B cell (primary cell): Measurements from ENCODE around the gene DRC7. TPM values are rescaled to one million over a fixed set of nuclear protein-coding genes. Genes with fewer than 3 reads are reported as not detected.

Experiments
- ATAC-seq: fragments of 200-7000 bp; cut with Tn5 transposase; one replicate; pipeline ENCODE4 v1.10.0; 2021; ENCODE audit warnings: low read depth, mild to moderate bottlenecking, moderate number of reproducible peaks, moderate library complexity
- CTCF ChIA-PET: fragments of 350-600 bp; sonication (Branson Sonifier 250); formaldehyde crosslinking; loops from one replicate; lab custom pipeline; 2021; ENCODE audit warnings: antibody characterized with exemption, inconsistent platforms; lab: Charles Lee
- POLR2A ChIA-PET: fragments of 350-600 bp; sonication (Branson Sonifier 250); formaldehyde crosslinking; loops from one replicate; lab custom pipeline; 2021; ENCODE audit warnings: antibody characterized with exemption; lab: Charles Lee
- DNase-seq: peaks from one replicate; pipeline ENCODE4 v3.0.0; 2013
- H2AFZ ChIP-seq: 2 replicates; pipeline ENCODE4 v1.6.1; 2012; ENCODE audit warnings: mild to moderate bottlenecking, low read depth, low read length; ENCODE audit not compliant: insufficient read depth, poor library complexity, severe bottlenecking
- H3K27ac ChIP-seq, 2 donors: 1 replicate in 1 of 2; 2 replicates in 1 of 2; pipeline ENCODE4 v1.5.1; 2012 to 2013; ENCODE audit warnings: low read length in 2 of 2, mild to moderate bottlenecking in 2 of 2, moderate library complexity in 1 of 2
- H3K27me3 ChIP-seq, 4 experiments: fragments of 200-600 bp in 1 of 4; sonication (generic) in 1 of 4; replicated peaks in 1 of 4; 1 replicate in 2 of 4; 2 replicates in 2 of 4; pipeline versions ENCODE4 v1.6.1 to v1.7.0; 2013 to 2016; ENCODE audit warnings: low read length in 3 of 4, mild to moderate bottlenecking in 2 of 4, mixed read lengths in 1 of 4, moderate library complexity in 1 of 4; ENCODE audit not compliant: insufficient read depth in 4 of 4, control insufficient read depth in 3 of 4; ENCODE audit errors: control extremely low read depth in 1 of 4
- H3K36me3 ChIP-seq, 2 experiments: replicated peaks in 1 of 2; 1 replicate in 1 of 2; 2 replicates in 1 of 2; pipeline versions ENCODE4 v1.6.1 to v1.7.1; 2013; ENCODE audit warnings: low read length in 1 of 2; ENCODE audit not compliant: insufficient read depth in 2 of 2, control insufficient read depth in 1 of 2; ENCODE audit errors: control extremely low read depth in 1 of 2, extremely low read depth in 1 of 2
- H3K4me1 ChIP-seq, 2 donors: fragments of 200-600 bp in 1 of 2; sonication (generic) in 1 of 2; 1 replicate in 1 of 2; 2 replicates in 1 of 2; pipeline versions ENCODE4 v1.5.1 to v1.6.1; 2013 to 2017; ENCODE audit warnings: low read length in 2 of 2; ENCODE audit not compliant: control insufficient read depth in 2 of 2, insufficient read depth in 2 of 2
- H3K4me2 ChIP-seq: replicated peaks from 2 replicates; pipeline ENCODE3; 2012; ENCODE audit warnings: mild to moderate bottlenecking, low read depth, low read length; ENCODE audit not compliant: poor library complexity, severe bottlenecking
- H3K4me3 ChIP-seq, 5 experiments: fragments of 200-600 bp in 1 of 5; sonication (generic) in 1 of 5; 1 replicate in 3 of 5; 2 replicates in 2 of 5; pipeline versions ENCODE4 v1.5.1 to v1.7.0; 2011 to 2016; ENCODE audit warnings: low read length in 4 of 5, mild to moderate bottlenecking in 4 of 5, low read depth in 2 of 5, control low read depth in 1 of 5, moderate library complexity in 1 of 5; ENCODE audit not compliant: insufficient read depth in 1 of 5; ENCODE audit errors: control extremely low read depth in 1 of 5, extremely low read depth in 1 of 5
- H3K79me2 ChIP-seq: fragments of 200-600 bp; sonication (generic); one replicate; pipeline ENCODE4 v1.6.0; 2016; ENCODE audit warnings: low read length; ENCODE audit not compliant: control insufficient read depth, insufficient read depth
- H3K9ac ChIP-seq: fragments of 200-600 bp; sonication (generic); 2 replicates; pipeline ENCODE4 v1.6.1; 2017; ENCODE audit warnings: mild to moderate bottlenecking, low read length, moderate library complexity
- H3K9me3 ChIP-seq, 3 donors: one replicate each; pipeline versions ENCODE4 v1.6.1 to v1.7.1; 2013; ENCODE audit warnings: low read length in 2 of 3; ENCODE audit not compliant: control insufficient read depth in 2 of 3, insufficient read depth in 1 of 3; ENCODE audit errors: control extremely low read depth in 1 of 3
- H4K20me1 ChIP-seq: 2 replicates; pipeline ENCODE4 v1.6.0; 2012; ENCODE audit warnings: mild to moderate bottlenecking, low read length; ENCODE audit not compliant: insufficient read depth, control insufficient read depth, poor library complexity, severe bottlenecking
- H3K27ac Mint-ChIP-seq: one replicate; pipeline ENCODE4 v1.8.0; 2021; ENCODE audit warnings: mixed read lengths
- H3K27me3 Mint-ChIP-seq: one replicate; pipeline ENCODE4 v1.8.0; 2021; ENCODE audit warnings: mixed read lengths
- H3K4me1 Mint-ChIP-seq: one replicate; pipeline ENCODE4 v1.8.0; 2021; ENCODE audit warnings: mixed read lengths
- H3K4me3 Mint-ChIP-seq: one replicate; pipeline ENCODE4 v1.8.0; 2021; ENCODE audit warnings: mixed read lengths
- H3K9me3 Mint-ChIP-seq: one replicate; pipeline ENCODE4 v1.8.0; 2022; ENCODE audit warnings: mixed read lengths; ENCODE audit not compliant: insufficient read depth
- CTCF ChIP-seq: fragments of 200-600 bp; IDR thresholded peaks from one replicate; pipeline ENCODE4 v1.8.0; 2022; ENCODE audit warnings: antibody characterized with exemption, mild to moderate bottlenecking
- EZH2 ChIP-seq: IDR thresholded peaks from 2 replicates; pipeline ENCODE4 v1.6.1; 2012; ENCODE audit warnings: borderline replicate concordance, low read depth, mild to moderate bottlenecking, moderate library complexity, low read length; ENCODE audit not compliant: insufficient read depth, poor library complexity, severe bottlenecking
- WGBS: methylation state at CpG from one replicate; pipeline ENCODE4 v1.1.5; 2013; ENCODE audit warnings: missing lambda C conversion rate; ENCODE audit not compliant: insufficient coverage; 5-methylcytosine and 5-hydroxymethylcytosine counted together
- intact Hi-C: fragments of 100-400 bp; cut with micrococcal nuclease; formaldehyde crosslinking; loops from one replicate; pipeline ENCODE4 v1.10.0; 2022
- polyA plus RNA-seq: library from polyadenylated mRNA; depleted of rRNA; stranded (reverse); fragments of >200 nt; gene quantifications from 2 replicates; pipeline ENCODE4 v1.2.3, GENCODE V29; 2012
- total RNA-seq, 2 donors: library from RNA; stranded (reverse); fragments of 120-200 nt in 1 of 2; gene quantifications; 1 replicate in 1 of 2; 2 replicates in 1 of 2; pipeline versions ENCODE4 v1.2.3 to v1.2.4, GENCODE V29; 2013 to 2022

Gene DRC7
- total and polyA plus RNA-seq, 2 donors (not counting 1 experiment from before 2014, with no cell fraction given): 0.12 to 0.22 TPM

DNA sequence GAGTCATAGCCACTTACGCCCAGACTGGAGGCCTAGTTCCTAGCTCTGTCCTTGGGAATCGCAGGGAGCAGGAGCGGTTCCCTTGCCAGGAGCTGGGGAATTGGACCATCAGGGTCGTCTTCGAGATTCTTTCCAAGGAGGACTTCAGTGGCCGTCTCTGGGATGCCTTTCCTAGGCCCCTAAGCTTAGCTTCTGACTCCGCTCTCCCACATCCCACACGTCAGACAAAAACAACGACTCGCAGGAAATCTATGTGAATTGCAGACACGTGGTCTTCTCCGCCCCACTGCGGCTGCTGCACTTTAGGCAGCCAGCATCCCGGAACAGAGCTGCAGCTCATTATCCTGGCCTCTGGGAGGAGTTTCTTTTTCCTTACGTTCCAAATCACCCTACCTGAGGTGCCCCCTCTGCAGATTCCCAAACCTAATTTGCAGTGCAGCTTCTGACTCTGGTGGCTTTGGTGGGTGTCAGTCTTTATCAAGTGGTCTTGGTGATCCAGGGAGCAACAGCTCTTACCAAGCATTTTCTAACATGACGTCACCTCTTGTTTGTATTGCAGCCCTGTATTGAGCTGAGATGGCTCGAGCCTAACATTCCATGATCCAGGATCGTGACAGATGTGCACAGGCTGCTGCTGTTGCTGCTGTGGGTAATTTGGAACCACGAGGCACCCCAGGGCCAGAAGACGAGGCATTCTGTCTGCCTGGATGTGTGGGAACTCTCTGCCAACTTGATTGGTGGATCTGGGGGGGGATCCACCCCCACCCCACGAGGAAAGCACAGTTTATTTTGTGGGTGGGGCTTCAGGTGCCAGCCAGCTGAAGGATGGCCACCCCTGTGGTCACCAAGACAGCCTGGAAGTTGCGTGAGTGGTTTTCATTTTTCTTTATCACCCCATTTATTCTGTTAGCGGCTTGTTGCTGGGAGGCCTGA, 42.1 kb downstream of the DRC7 start:
- ChIA-PET CTCF (interaction anchor here (1.7 to 1.8 kb wide), 2 partner anchors 20 to 160 kb away, joined by 5 read pairs; no protein-coding TSS in a partner anchor), POLR2A (interaction anchor here (0.6 to 1.4 kb wide), 2 partner anchors 42 to 47 kb away, joined by 3 to 4 read pairs; partner anchors contain the start of gene DRC7)
- ATAC-seq (no peak), DNase-seq (peak; percentile 49)
- Histone ChIP-seq H2AFZ (peak overlapping the region; percentile 95), H3K4me2 (peak overlapping the region; percentile 96), H3K79me2 (peaks cover 9% of the 10 kb centered on the region), H3K9ac (peak overlapping the region; percentile 84), H3K9me3 (no peaks in the 10 kb centered on the region), H3K4me1 (peaks cover 15 to 19% of the 10 kb centered on the region in 2 donors), H3K4me3 (peak overlapping the region in 4 of 5 experiments; percentile 59 to 98 (median 84)), H3K27me3 (no peaks in the 10 kb centered on the region), H4K20me1 (no peaks in the 10 kb centered on the region), H3K36me3 (no peaks in the 10 kb centered on the region), H3K27ac (peak overlapping the region in 1 of 2 donors; percentile 66)
- H3K27ac Mint-ChIP-seq: peak overlapping the region; percentile 89
- no peaks in the 10 kb centered on the region for H3K9me3 Mint-ChIP-seq
- peaks cover 34% of the 10 kb centered on the region for H3K4me1 Mint-ChIP-seq
- H3K4me3 Mint-ChIP-seq: peak overlapping the region; percentile 93
- WGBS: 11% methylated on average over 20 of the region's 23 CpGs
- intact Hi-C loops: loop anchor here (5.0 kb wide), 1 partner anchor 89 kb away; no protein-coding TSS in a partner anchor
- TF ChIP-seq EZH2: no peak
- TF ChIP-seq CTCF: no peak
- no peaks in the 10 kb centered on the region for H3K27me3 Mint-ChIP-seq

GRCh38 chr16:57738844-57739243, 44.2 kb downstream of the DRC7 start:
- H3K4me3 ChIP-seq: no peak overlapping the region
- Mint-ChIP-seq H3K4me1 (peaks cover 30% of the 10 kb centered on the region), H3K4me3 (no peak overlapping the region), H3K27me3 (no peaks in the 10 kb centered on the region), H3K9me3 (no peaks in the 10 kb centered on the region), H3K27ac (no peak overlapping the region)
- H3K27ac ChIP-seq: no peak overlapping the region
- no peaks in the 10 kb centered on the region for H3K9me3 ChIP-seq
- H2AFZ ChIP-seq: no peak overlapping the region
- ChIA-PET POLR2A (no interaction called here), CTCF (no interaction called here)
- TF ChIP-seq EZH2: no peak
- no peak for TF ChIP-seq CTCF
- intact Hi-C loops: loop anchor here (5.0 kb wide), 1 partner anchor 92 kb away; no protein-coding TSS in a partner anchor
- no peak for ATAC-seq
- 87% methylated on average over 7 of the region's 7 CpGs for WGBS
- DNase-seq: no peak
- no peaks in the 10 kb centered on the region for H4K20me1 ChIP-seq
- peaks cover 0 to 3% of the 10 kb centered on the region in 2 experiments for H3K36me3 ChIP-seq
- no peak overlapping the region for H3K9ac ChIP-seq
- no peaks in the 10 kb centered on the region for H3K27me3 ChIP-seq
- peaks cover 15 to 19% of the 10 kb centered on the region in 2 donors for H3K4me1 ChIP-seq
- H3K79me2 ChIP-seq: peaks cover 9% of the 10 kb centered on the region
- no peak overlapping the region for H3K4me2 ChIP-seq
